VCaP (cell line): Measurements from ENCODE around the gene GNS.

Experiments
- H3K27ac ChIP-seq: fragments of 450-650 bp; 2 replicates; pipeline ENCODE4 v1.5.1; 2017
- CTCF ChIP-seq: fragments of 450-650 bp; conservative IDR thresholded peaks from 2 replicates; pipeline ENCODE4 v1.5.1; 2017; ENCODE audit warnings: mild to moderate bottlenecking, moderate library complexity

Gene GNS

GRCh38 chr12:64736771-64737170 is 22.4 kb downstream of the GNS start:
- no peak overlapping the region for H3K27ac ChIP-seq
- TF ChIP-seq CTCF: no peak

- H3K27ac ChIP-seq: no peak overlapping the region
- no peak for TF ChIP-seq CTCF
Measured at GRCh38 chr12:64735442-64735841, 23.8 kb downstream of the GNS start.

- TF ChIP-seq CTCF: no peak
- no peak overlapping the region for H3K27ac ChIP-seq
Measured at GRCh38 chr12:64733857-64734256, 25.3 kb downstream of the GNS start.

GRCh38 chr12:64731683-64732082 is 27.5 kb downstream of the GNS start:
- no peak overlapping the region for H3K27ac ChIP-seq
- no peak for TF ChIP-seq CTCF

- no peak for TF ChIP-seq CTCF
- H3K27ac ChIP-seq: no peak overlapping the region
Measured at GRCh38 chr12:64730588-64730969, 28.6 kb downstream of the GNS start.

- no peak for TF ChIP-seq CTCF
- no peak overlapping the region for H3K27ac ChIP-seq
Measured at GRCh38 chr12:64729909-64730587, 29.2 kb downstream of the GNS start.

GRCh38 chr12:64724201-64724745 is 34.9 kb downstream of the GNS start:
- TF ChIP-seq CTCF: no peak
- no peak overlapping the region for H3K27ac ChIP-seq
